Subcutaneous preadipocyte (primary cell): Measurements from ENCODE around the gene KLHL29. TPM values are rescaled to one million over a fixed set of nuclear protein-coding genes. Genes with fewer than 3 reads are reported as not detected.

ENCODE experiments used
- total RNA-seq: library from RNA; depleted of rRNA; stranded (reverse); fragments of >200 nt; gene quantifications from 2 replicates; pipeline ENCODE4 v1.2.3, GENCODE V29; 2012

The KLHL29 gene
- 6.2 and 10.0 TPM in 2 replicates for total RNA-seq

DNA sequence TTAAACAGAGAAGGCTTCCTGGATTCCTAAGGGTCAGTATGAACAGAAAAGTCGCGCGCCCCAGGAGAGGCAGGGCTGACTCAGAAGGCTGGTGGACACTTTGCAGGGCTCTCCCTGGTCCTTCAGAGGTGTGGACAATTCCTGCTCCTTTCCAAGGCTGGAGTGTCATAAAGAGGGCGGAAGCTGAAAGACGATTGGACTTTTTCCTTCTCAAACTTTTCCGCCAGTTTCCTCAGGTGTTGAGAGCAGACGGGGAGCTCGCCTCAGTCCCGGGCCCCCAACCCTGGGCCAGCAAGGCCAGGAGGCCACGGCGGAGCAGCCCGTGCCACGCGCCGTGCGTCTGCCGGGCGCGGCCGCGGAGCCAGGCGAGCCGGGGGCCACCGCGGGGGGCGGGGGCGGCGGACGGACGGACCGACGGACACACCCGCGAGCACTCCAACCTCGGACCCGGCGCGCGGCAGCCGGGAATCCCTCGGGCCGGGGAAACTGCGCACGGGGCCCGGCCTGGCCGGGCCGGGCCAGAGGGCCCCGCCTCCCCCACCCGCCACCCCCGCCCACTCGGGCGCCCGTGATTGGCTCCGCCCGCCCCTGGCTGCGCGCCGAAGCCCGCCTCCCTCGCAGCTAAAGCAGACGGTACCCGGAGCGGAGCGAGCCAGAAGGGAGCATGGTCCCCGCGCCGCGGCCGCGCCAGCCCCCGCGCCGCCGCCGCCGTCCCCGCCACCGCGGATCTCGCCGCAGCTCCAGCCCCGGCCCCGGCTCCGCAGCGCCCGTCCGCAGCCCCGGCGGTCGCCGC is at the start of gene KLHL29:
TSS of gene KLHL29 (plus strand) at position 629 of the 793 bp plus-strand sequence. CDS start 177,018 bp downstream, outside the sequence.

